ENCODE measurements around the gene SMIM13. TPM values are rescaled to one million over a fixed set of nuclear protein-coding genes. Genes with fewer than 3 reads are reported as not detected.

SMIM13 gene
- polyA plus RNA-seq, 4 donors, result 2.4 to 11.0 (median 4.1) TPM

- Histone ChIP-seq H3K4me1 (ENCODE audit: control insufficient read depth in 3 of 3, insufficient read depth in 2 of 3, low read depth in 1 of 3, low read length in 2 of 3) (no peaks in the 10 kb centered on the region), H3K4me3 (ENCODE audit: low read depth in 1 of 3, low read length in 3 of 3) (no peak overlapping the region), H3K36me3 (ENCODE audit: control insufficient read depth in 3 of 3, insufficient read depth in 2 of 3, low read depth in 1 of 3, low read length in 3 of 3) (no peaks in the 10 kb centered on the region), H3K9me3 (ENCODE audit: control insufficient read depth in 2 of 2, insufficient read depth in 1 of 2, low read depth in 1 of 2, low read length in 1 of 2) (no peaks in the 10 kb centered on the region), H3K27ac (ENCODE audit: low read depth in 1 of 3, low read length in 2 of 3) (no peak overlapping the region), H3K27me3 (ENCODE audit: control insufficient read depth in 3 of 3, insufficient read depth in 3 of 3, low read length in 3 of 3) (no peaks in the 10 kb centered on the region)
- FAIRE-seq (no peak), DNase-seq (peak; percentile 61 to 80)
- 25 to 27% (median 26%) methylated on average over 17 of the region's 17 CpGs for WGBS, 3 donors
Measured at GRCh38 chr6:11172501-11173327, 79.1 kb downstream of the SMIM13 start.

- no peak overlapping the region for H3K27ac ChIP-seq (ENCODE audit: low read depth in 1 of 3, low read length in 2 of 3)
- peak; percentile 10 to 39 for DNase-seq
- WGBS, 3 donors, result 85 to 96% (median 91%) methylated on average over 5 of the region's 5 CpGs
- H3K4me1 ChIP-seq (ENCODE audit: control insufficient read depth in 3 of 3, insufficient read depth in 2 of 3, low read depth in 1 of 3, low read length in 2 of 3), result no peaks in the 10 kb centered on the region
- H3K4me3 ChIP-seq (ENCODE audit: low read depth in 1 of 3, low read length in 3 of 3), result no peak overlapping the region
- FAIRE-seq, result no peak
- no peaks in the 10 kb centered on the region for H3K27me3 ChIP-seq (ENCODE audit: control insufficient read depth in 3 of 3, insufficient read depth in 3 of 3, low read length in 3 of 3)
- H3K9me3 ChIP-seq (ENCODE audit: control insufficient read depth in 2 of 2, insufficient read depth in 1 of 2, low read depth in 1 of 2, low read length in 1 of 2), result peaks cover 0 to 1% of the 10 kb centered on the region in 2 donors
- H3K36me3 ChIP-seq (ENCODE audit: control insufficient read depth in 3 of 3, insufficient read depth in 2 of 3, low read depth in 1 of 3, low read length in 3 of 3), result no peaks in the 10 kb centered on the region
Measured at GRCh38 chr6:11174242-11174611, 80.6 kb downstream of the SMIM13 start.

GRCh38 chr6:11177271-11177670, 83.6 kb downstream of the SMIM13 start:
- H3K27ac ChIP-seq (ENCODE audit: low read depth in 1 of 3, low read length in 2 of 3), result no peak overlapping the region
- no peaks in the 10 kb centered on the region for H3K36me3 ChIP-seq (ENCODE audit: control insufficient read depth in 3 of 3, insufficient read depth in 2 of 3, low read depth in 1 of 3, low read length in 3 of 3)
- H3K27me3 ChIP-seq (ENCODE audit: control insufficient read depth in 3 of 3, insufficient read depth in 3 of 3, low read length in 3 of 3), result no peaks in the 10 kb centered on the region
- peaks cover 0 to 2% of the 10 kb centered on the region in 2 donors for H3K9me3 ChIP-seq (ENCODE audit: control insufficient read depth in 2 of 2, insufficient read depth in 1 of 2, low read depth in 1 of 2, low read length in 1 of 2)
- no peaks in the 10 kb centered on the region for H3K4me1 ChIP-seq (ENCODE audit: control insufficient read depth in 3 of 3, insufficient read depth in 2 of 3, low read depth in 1 of 3, low read length in 2 of 3)
- DNase-seq, result no peak
- 90 to 95% (median 90%) methylated on average over 1 of the region's 1 CpG for WGBS, 3 donors
- no peak overlapping the region for H3K4me3 ChIP-seq (ENCODE audit: low read depth in 1 of 3, low read length in 3 of 3)
- no peak for FAIRE-seq

GRCh38 chr6:11179088-11179418, 85.4 kb downstream of the SMIM13 start:
- Histone ChIP-seq H3K4me3 (ENCODE audit: low read depth in 1 of 3, low read length in 3 of 3) (no peak overlapping the region), H3K9me3 (ENCODE audit: control insufficient read depth in 2 of 2, insufficient read depth in 1 of 2, low read depth in 1 of 2, low read length in 1 of 2) (peaks cover 0 to 2% of the 10 kb centered on the region in 2 donors), H3K4me1 (ENCODE audit: control insufficient read depth in 3 of 3, insufficient read depth in 2 of 3, low read depth in 1 of 3, low read length in 2 of 3) (no peaks in the 10 kb centered on the region), H3K27ac (ENCODE audit: low read depth in 1 of 3, low read length in 2 of 3) (no peak overlapping the region), H3K36me3 (ENCODE audit: control insufficient read depth in 3 of 3, insufficient read depth in 2 of 3, low read depth in 1 of 3, low read length in 3 of 3) (peaks cover 0 to 3% (median 0%) of the 10 kb centered on the region in 3 donors), H3K27me3 (ENCODE audit: control insufficient read depth in 3 of 3, insufficient read depth in 3 of 3, low read length in 3 of 3) (no peaks in the 10 kb centered on the region)
- DNase-seq (no peak), FAIRE-seq (no peak)
- 81 to 98% (median 96%) methylated on average over 6 of the region's 6 CpGs for WGBS, 3 donors

GRCh38 chr6:11179419-11180202, 86.0 kb downstream of the SMIM13 start:
- 75 to 91% (median 88%) methylated on average over 8 of the region's 8 CpGs for WGBS, 3 donors
- FAIRE-seq, result no peak
- no peak overlapping the region for H3K4me3 ChIP-seq (ENCODE audit: low read depth in 1 of 3, low read length in 3 of 3)
- H3K27me3 ChIP-seq (ENCODE audit: control insufficient read depth in 3 of 3, insufficient read depth in 3 of 3, low read length in 3 of 3), result no peaks in the 10 kb centered on the region
- peaks cover 0 to 9% (median 0%) of the 10 kb centered on the region in 3 donors for H3K36me3 ChIP-seq (ENCODE audit: control insufficient read depth in 3 of 3, insufficient read depth in 2 of 3, low read depth in 1 of 3, low read length in 3 of 3)
- H3K27ac ChIP-seq (ENCODE audit: low read depth in 1 of 3, low read length in 2 of 3), result no peak overlapping the region
- H3K9me3 ChIP-seq (ENCODE audit: control insufficient read depth in 2 of 2, insufficient read depth in 1 of 2, low read depth in 1 of 2, low read length in 1 of 2), result peaks cover 0 to 2% of the 10 kb centered on the region in 2 donors
- DNase-seq, result no peak
- H3K4me1 ChIP-seq (ENCODE audit: control insufficient read depth in 3 of 3, insufficient read depth in 2 of 3, low read depth in 1 of 3, low read length in 2 of 3), result no peaks in the 10 kb centered on the region

- WGBS, 3 donors, result 94 to 98% (median 97%) methylated on average over 3 of the region's 3 CpGs
- H3K27me3 ChIP-seq (ENCODE audit: control insufficient read depth in 3 of 3, insufficient read depth in 3 of 3, low read length in 3 of 3), result no peaks in the 10 kb centered on the region
- H3K27ac ChIP-seq (ENCODE audit: low read depth in 1 of 3, low read length in 2 of 3), result no peak overlapping the region
- FAIRE-seq, result no peak
- no peaks in the 10 kb centered on the region for H3K4me1 ChIP-seq (ENCODE audit: control insufficient read depth in 3 of 3, insufficient read depth in 2 of 3, low read depth in 1 of 3, low read length in 2 of 3)
- H3K36me3 ChIP-seq (ENCODE audit: control insufficient read depth in 3 of 3, insufficient read depth in 2 of 3, low read depth in 1 of 3, low read length in 3 of 3), result peaks cover 4 to 20% (median 9%) of the 10 kb centered on the region in 3 donors
- no peak for DNase-seq
- no peak overlapping the region for H3K4me3 ChIP-seq (ENCODE audit: low read depth in 1 of 3, low read length in 3 of 3)
- peaks cover 0 to 2% of the 10 kb centered on the region in 2 donors for H3K9me3 ChIP-seq (ENCODE audit: control insufficient read depth in 2 of 2, insufficient read depth in 1 of 2, low read depth in 1 of 2, low read length in 1 of 2)
Measured at GRCh38 chr6:11181478-11182136, 88.0 kb downstream of the SMIM13 start.

- WGBS, 3 donors, result 90 to 95% (median 94%) methylated on average over 3 of the region's 3 CpGs
- peaks cover 0 to 2% of the 10 kb centered on the region in 2 donors for H3K9me3 ChIP-seq (ENCODE audit: control insufficient read depth in 2 of 2, insufficient read depth in 1 of 2, low read depth in 1 of 2, low read length in 1 of 2)
- no peaks in the 10 kb centered on the region for H3K27me3 ChIP-seq (ENCODE audit: control insufficient read depth in 3 of 3, insufficient read depth in 3 of 3, low read length in 3 of 3)
- H3K4me3 ChIP-seq (ENCODE audit: low read depth in 1 of 3, low read length in 3 of 3), result no peak overlapping the region
- FAIRE-seq (no peak), DNase-seq (no peak)
- H3K27ac ChIP-seq (ENCODE audit: low read depth in 1 of 3, low read length in 2 of 3), result no peak overlapping the region
- H3K4me1 ChIP-seq (ENCODE audit: control insufficient read depth in 3 of 3, insufficient read depth in 2 of 3, low read depth in 1 of 3, low read length in 2 of 3), result no peaks in the 10 kb centered on the region
- peaks cover 9 to 29% (median 9%) of the 10 kb centered on the region in 3 donors for H3K36me3 ChIP-seq (ENCODE audit: control insufficient read depth in 3 of 3, insufficient read depth in 2 of 3, low read depth in 1 of 3, low read length in 3 of 3)
Measured at GRCh38 chr6:11183761-11184362, 90.2 kb downstream of the SMIM13 start.

GRCh38 chr6:11185204-11185842, 91.7 kb downstream of the SMIM13 start:
- Histone ChIP-seq H3K4me1 (ENCODE audit: control insufficient read depth in 3 of 3, insufficient read depth in 2 of 3, low read depth in 1 of 3, low read length in 2 of 3) (no peaks in the 10 kb centered on the region), H3K4me3 (ENCODE audit: low read depth in 1 of 3, low read length in 3 of 3) (no peak overlapping the region), H3K36me3 (ENCODE audit: control insufficient read depth in 3 of 3, insufficient read depth in 2 of 3, low read depth in 1 of 3, low read length in 3 of 3) (peaks cover 10 to 39% (median 17%) of the 10 kb centered on the region in 3 donors), H3K27me3 (ENCODE audit: control insufficient read depth in 3 of 3, insufficient read depth in 3 of 3, low read length in 3 of 3) (no peaks in the 10 kb centered on the region), H3K27ac (ENCODE audit: low read depth in 1 of 3, low read length in 2 of 3) (no peak overlapping the region), H3K9me3 (ENCODE audit: control insufficient read depth in 2 of 2, insufficient read depth in 1 of 2, low read depth in 1 of 2, low read length in 1 of 2) (no peaks in the 10 kb centered on the region)
- no peak for DNase-seq
- FAIRE-seq, result no peak
- 93 to 97% (median 96%) methylated on average over 17 of the region's 17 CpGs for WGBS, 3 donors
